ENCODE data around the gene PLCH1. TPM values are rescaled to one million over a fixed set of nuclear protein-coding genes. Genes with fewer than 3 reads are reported as not detected.

Gene PLCH1
- total and polyA plus RNA-seq, 10 of the 15 experiments (the other 5 are each of a cell fraction or from before 2014, with no cell fraction given), result 0.03 to 0.22 (median 0.04) TPM; not detected in 5

- TF ChIP-seq IRF4 (IDR thresholded peaks at IDR 0.05; ENCODE audit: low read depth, low read length) (no peak), ZNF622 (IDR thresholded peaks at IDR 0.05) (no peak), JUNB (IDR thresholded peaks at IDR 0.05) (no peak), ZBTB33 (IDR thresholded peaks at IDR 0.05) (no peak), CEBPB (IDR thresholded peaks at IDR 0.05; ENCODE audit: borderline replicate concordance in 1 of 2, low read depth in 2 of 2, low read length in 2 of 2) (no peak)
- TF ChIP-seq, protein P1, sequence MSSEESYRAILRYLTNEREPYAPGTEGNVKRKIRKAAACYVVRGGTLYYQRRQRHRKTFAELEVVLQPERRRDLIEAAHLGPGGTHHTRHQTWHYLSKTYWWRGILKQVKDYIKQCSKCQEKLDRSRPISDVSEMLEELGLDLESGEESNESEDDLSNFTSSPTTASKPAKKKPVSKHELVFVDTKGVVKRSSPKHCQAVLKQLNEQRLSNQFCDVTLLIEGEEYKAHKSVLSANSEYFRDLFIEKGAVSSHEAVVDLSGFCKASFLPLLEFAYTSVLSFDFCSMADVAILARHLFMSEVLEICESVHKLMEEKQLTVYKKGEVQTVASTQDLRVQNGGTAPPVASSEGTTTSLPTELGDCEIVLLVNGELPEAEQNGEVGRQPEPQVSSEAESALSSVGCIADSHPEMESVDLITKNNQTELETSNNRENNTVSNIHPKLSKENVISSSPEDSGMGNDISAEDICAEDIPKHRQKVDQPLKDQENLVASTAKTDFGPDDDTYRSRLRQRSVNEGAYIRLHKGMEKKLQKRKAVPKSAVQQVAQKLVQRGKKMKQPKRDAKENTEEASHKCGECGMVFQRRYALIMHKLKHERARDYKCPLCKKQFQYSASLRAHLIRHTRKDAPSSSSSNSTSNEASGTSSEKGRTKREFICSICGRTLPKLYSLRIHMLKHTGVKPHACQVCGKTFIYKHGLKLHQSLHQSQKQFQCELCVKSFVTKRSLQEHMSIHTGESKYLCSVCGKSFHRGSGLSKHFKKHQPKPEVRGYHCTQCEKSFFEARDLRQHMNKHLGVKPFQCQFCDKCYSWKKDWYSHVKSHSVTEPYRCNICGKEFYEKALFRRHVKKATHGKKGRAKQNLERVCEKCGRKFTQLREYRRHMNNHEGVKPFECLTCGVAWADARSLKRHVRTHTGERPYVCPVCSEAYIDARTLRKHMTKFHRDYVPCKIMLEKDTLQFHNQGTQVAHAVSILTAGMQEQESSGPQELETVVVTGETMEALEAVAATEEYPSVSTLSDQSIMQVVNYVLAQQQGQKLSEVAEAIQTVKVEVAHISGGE (CRISPR knock-in tag; IDR thresholded peaks at IDR 0.05), result no peak
Measured at GRCh38 chr3:155663467-155664212, 81.2 kb downstream of the PLCH1 start (continued).

GRCh38 chr3:155661760-155662159 is 83.1 kb downstream of the PLCH1 start:
- H3K27ac ChIP-seq (ENCODE audit: control insufficient read depth, insufficient read depth), result no peak overlapping the region
- no peak overlapping the region for H2AFZ ChIP-seq (ENCODE audit: control insufficient read depth, low read depth, low read length)
- ChIA-PET CTCF (interaction anchor here (0.6 to 1.0 kb wide), 2 partner anchors 11 to 139 kb away, joined by 3 to 5 read pairs; no protein-coding TSS in a partner anchor), POLR2A (no interaction called here), SMC1A (ENCODE audit: uncharacterized antibody, unreplicated experiment) (no interaction called here), RAD21 (ENCODE audit: unreplicated experiment) (no interaction called here)
- H3K36me3 ChIP-seq (ENCODE audit: control insufficient read depth in 2 of 2, insufficient read depth in 2 of 2, low read length in 1 of 2), result no peaks in the 10 kb centered on the region
- intact Hi-C loops (cut with micrococcal nuclease; ENCODE audit: unreplicated experiment), result no loop called here
- H3K27me3 ChIP-seq (replicated peaks in 1 of 2; ENCODE audit: control insufficient read depth in 2 of 2, insufficient read depth in 2 of 2, low read length in 1 of 2), result no peaks in the 10 kb centered on the region
- ATAC-seq (no peak), FAIRE-seq (no peak), DNase-seq (ENCODE audit: low read depth, low spot score) (no peak)
- no peak overlapping the region for H3K9ac ChIP-seq (ENCODE audit: control insufficient read depth, insufficient read depth, low read length)
- BruUV-seq (replicated peaks), result no TSS peak
- no peaks in the 10 kb centered on the region for H3K9me3 ChIP-seq (replicated peaks; ENCODE audit: control insufficient read depth, insufficient read depth, low read length)
- H3K79me2 ChIP-seq (ENCODE audit: control insufficient read depth, insufficient read depth, low read length), result no peaks in the 10 kb centered on the region
- H3K4me2 ChIP-seq (ENCODE audit: control insufficient read depth, insufficient read depth), result no peak overlapping the region
- no peaks in the 10 kb centered on the region for H3K4me1 ChIP-seq (ENCODE audit: control insufficient read depth, insufficient read depth, low read length)
- H3K4me3 ChIP-seq, result no peak overlapping the region
- no peaks in the 10 kb centered on the region for H4K20me1 ChIP-seq (ENCODE audit: control insufficient read depth, insufficient read depth)
- in situ Hi-C loops (cut with MboI), result no loop called here
- TF ChIP-seq EGR1 (IDR thresholded peaks at IDR 0.05; ENCODE audit: borderline replicate concordance in 1 of 2, low read depth in 2 of 2, low read length in 2 of 2) (no peak), MTA2 (IDR thresholded peaks at IDR 0.05; ENCODE audit: low read depth) (no peak), JUNB (IDR thresholded peaks at IDR 0.05) (no peak), BCLAF1 (IDR thresholded peaks at IDR 0.05) (no peak), ZNF622 (IDR thresholded peaks at IDR 0.05) (no peak), MEF2B (IDR thresholded peaks at IDR 0.05; ENCODE audit: partially characterized antibody, poor library complexity, severe bottlenecking) (no peak), HCFC1 (IDR thresholded peaks at IDR 0.05; ENCODE audit: low read length) (no peak), SMC3 (IDR thresholded peaks at IDR 0.05; ENCODE audit: borderline replicate concordance, low read length) (no peak), MXI1 (IDR thresholded peaks at IDR 0.05; ENCODE audit: low read depth, low read length) (no peak)
